Adipocyte (in vitro differentiated cells): Measurements from ENCODE around the gene NELFE.
"Not testable (repeated sequence)": the region's sequence is repeated elsewhere in the genome, so short reads cannot be mapped to it uniquely, and the experiment has no call there.

Experiments used
- DNase-seq: peaks from one replicate; pipeline ENCODE4 v3.0.0-alpha.2; 2015; ENCODE audit warnings: low read depth
- H3K27me3 ChIP-seq: replicated peaks from 2 replicates; pipeline ENCODE4 v1.7.0; 2013; ENCODE audit warnings: mild to moderate bottlenecking, low read length, moderate library complexity; ENCODE audit not compliant: control insufficient read depth, insufficient read depth
- H3K36me3 ChIP-seq: 2 replicates; pipeline ENCODE4 v1.7.0; 2013; ENCODE audit warnings: low read length, mild to moderate bottlenecking, moderate library complexity; ENCODE audit not compliant: control insufficient read depth, insufficient read depth, severe bottlenecking
- H3K4me1 ChIP-seq: 2 replicates; pipeline ENCODE4 v1.7.0; 2013; ENCODE audit warnings: mild to moderate bottlenecking, low read length, moderate library complexity; ENCODE audit not compliant: control insufficient read depth, insufficient read depth
- H3K4me3 ChIP-seq: 2 replicates; pipeline ENCODE4 v1.7.0; 2013; ENCODE audit warnings: mild to moderate bottlenecking, low read length, moderate library complexity
- H3K9ac ChIP-seq: 2 replicates; pipeline ENCODE4 v1.7.0; 2013; ENCODE audit warnings: mild to moderate bottlenecking, low read length, moderate library complexity
- H3K9me3 ChIP-seq: 2 replicates; pipeline ENCODE4 v1.7.0; 2013; ENCODE audit warnings: mild to moderate bottlenecking, low read length, moderate library complexity; ENCODE audit not compliant: control insufficient read depth

Gene NELFE

DNA sequence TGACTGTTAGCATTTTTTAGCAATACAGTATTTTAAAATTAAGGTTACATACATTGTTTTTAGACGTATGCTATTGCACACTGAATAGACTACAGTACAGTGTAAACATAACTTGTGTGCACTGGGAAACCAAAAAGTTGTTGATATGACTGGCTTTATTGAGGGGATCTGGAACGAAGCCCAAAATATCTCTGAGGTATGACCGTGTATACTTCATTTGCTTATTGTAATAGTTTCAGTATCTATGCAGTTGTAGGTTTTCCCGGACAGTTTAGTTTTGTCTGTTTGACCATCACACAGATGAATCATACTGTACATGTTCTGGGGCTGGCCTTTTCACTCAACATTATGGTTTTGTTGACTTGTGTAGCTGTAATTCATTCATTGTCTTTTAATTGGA, 50.0 kb downstream of the NELFE start:
- Histone ChIP-seq H3K9me3 (no peaks in the 10 kb centered on the region), H3K4me1 (peaks cover 34% of the 10 kb centered on the region), H3K4me3 (no peak overlapping the region), H3K36me3 (no peaks in the 10 kb centered on the region), H3K27me3 (no peaks in the 10 kb centered on the region), H3K9ac (no peak overlapping the region)
- DNase-seq = peak; percentile 41

DNA sequence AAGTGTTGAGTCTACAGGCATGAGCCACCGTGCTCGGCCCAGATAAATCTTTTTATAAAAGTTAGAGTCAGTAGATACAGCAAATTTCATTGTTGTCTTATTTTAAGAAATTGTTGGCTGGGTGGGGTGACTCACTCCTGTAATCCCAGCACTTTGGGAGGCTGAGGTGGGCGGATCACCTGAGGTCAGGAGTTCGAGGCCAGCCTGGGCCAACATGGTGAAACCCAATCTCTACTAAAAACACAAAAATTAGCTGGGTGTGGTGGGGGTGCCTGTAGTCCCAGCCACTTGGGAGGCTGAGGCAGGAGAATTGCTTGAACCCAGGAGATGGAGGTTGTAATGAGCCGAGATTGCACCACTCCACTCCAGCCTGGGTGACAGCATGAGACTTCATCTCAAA, 50.5 kb downstream of the NELFE start:
- not testable (repeated sequence) for DNase-seq, H3K4me3 ChIP-seq, H3K36me3 ChIP-seq, H3K9ac ChIP-seq, H3K27me3 ChIP-seq, H3K9me3 ChIP-seq
- H3K4me1 ChIP-seq = peaks cover 38% of the 10 kb centered on the region

DNA sequence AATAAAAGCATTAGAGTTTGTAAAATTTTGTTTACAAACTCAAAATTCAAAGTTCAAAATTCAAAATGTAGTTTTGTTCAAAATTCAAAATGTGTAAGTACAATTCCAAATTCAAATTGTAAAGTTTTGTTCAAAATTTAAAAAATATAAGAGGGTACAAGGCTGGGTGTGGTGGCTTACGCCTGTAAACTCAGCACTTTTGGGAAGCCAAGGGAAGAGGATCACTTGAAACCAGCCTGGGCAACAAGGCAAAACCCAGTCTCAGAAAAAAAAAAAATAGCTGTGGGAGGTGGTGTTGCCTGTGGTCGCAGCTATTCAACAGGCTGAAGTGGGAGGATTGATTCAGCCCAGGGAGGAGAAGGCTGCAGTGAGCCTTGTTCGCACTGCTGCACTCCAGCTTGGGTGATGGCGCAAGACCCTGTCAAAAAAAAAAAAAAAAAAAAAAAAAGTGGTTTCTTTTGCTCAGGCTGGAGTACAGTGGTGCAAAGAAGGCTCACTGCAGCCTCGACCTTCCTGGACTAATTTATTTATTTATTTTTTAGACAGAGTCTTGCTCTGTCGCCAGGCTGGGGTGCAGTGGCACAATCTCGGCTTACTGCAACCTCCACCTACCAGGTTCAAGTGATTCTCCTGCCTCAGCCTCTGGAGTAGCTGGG, 51.5 kb downstream of the NELFE start:
- peaks cover 47% of the 10 kb centered on the region for H3K4me1 ChIP-seq
- no peaks in the 10 kb centered on the region for H3K27me3 ChIP-seq
- H3K9me3 ChIP-seq = no peaks in the 10 kb centered on the region
- no peaks in the 10 kb centered on the region for H3K36me3 ChIP-seq
- DNase-seq = peak; percentile 67
- H3K9ac ChIP-seq = peak overlapping the region; percentile 67
- H3K4me3 ChIP-seq = no peak overlapping the region

DNA sequence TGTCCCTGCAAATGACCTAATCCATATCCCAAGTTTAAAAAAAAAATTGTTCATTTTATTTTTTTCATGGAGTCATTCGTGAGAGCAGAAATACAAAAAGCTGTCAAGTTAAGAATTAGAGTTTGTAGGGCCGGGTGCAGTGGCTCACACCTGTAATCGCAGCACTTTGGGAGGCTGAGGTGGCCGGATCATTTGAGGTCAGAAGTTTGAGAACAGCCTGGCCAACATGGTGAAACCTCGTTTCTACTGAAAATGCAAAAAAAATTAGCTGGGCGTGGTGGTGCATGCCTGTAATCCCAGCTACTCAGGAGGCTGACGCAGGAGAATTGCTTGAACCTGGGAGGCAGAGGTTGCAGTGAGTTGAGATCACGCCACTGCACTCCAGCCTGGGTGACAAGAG, 52.0 kb downstream of the NELFE start:
- H3K36me3 ChIP-seq, H3K9me3 ChIP-seq, H3K4me3 ChIP-seq, H3K9ac ChIP-seq, DNase-seq, H3K27me3 ChIP-seq: not testable (repeated sequence)
- peaks cover 43% of the 10 kb centered on the region for H3K4me1 ChIP-seq

DNA sequence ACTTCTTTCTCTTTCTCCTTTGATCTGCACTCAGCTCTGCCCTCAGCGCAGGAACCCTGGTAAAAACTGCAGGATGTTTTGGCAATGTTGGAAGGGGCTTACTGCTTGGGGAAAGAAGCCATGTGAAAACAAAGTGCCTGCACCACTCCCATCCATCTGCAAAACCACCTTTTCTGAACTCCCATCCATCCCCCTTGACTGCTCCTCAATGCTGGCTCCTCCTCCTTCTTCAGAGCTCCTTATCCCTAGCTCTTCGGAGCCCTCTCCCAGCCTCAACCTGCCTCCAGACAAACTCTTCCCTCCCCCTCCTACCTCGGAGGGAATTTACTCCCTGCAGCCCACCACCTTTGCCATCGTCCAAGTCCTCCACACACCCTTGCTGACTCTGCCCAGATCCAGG, 52.6 kb downstream of the NELFE start:
- H3K36me3 ChIP-seq = no peaks in the 10 kb centered on the region
- H3K4me1 ChIP-seq = peaks cover 42% of the 10 kb centered on the region
- H3K9ac ChIP-seq = no peak overlapping the region
- DNase-seq = no peak
- H3K9me3 ChIP-seq = no peaks in the 10 kb centered on the region
- no peaks in the 10 kb centered on the region for H3K27me3 ChIP-seq
- H3K4me3 ChIP-seq = no peak overlapping the region

DNA sequence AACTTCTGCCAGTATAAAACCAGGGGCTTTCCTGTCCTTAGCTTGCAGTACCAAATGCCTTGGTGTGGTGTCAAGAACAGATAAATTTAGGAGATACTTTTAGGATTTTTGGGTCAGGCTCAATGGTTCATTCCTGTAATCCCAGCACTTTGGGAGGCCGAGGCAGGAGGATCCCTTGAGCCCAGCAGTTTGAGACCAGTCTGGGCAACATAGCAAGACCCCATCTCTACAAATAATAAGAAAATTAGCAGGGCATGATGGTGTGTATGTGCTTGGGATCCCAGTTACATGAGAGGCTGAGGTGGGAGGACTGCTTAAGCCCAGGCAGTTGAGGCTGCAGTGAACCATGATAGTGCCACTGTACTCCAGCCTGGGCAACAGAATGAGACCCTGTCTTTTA, 53.7 kb downstream of the NELFE start:
- H3K9ac ChIP-seq = no peak overlapping the region
- no peaks in the 10 kb centered on the region for H3K27me3 ChIP-seq
- no peaks in the 10 kb centered on the region for H3K36me3 ChIP-seq
- peaks cover 39% of the 10 kb centered on the region for H3K4me1 ChIP-seq
- DNase-seq = no peak
- no peaks in the 10 kb centered on the region for H3K9me3 ChIP-seq
- no peak overlapping the region for H3K4me3 ChIP-seq

DNA sequence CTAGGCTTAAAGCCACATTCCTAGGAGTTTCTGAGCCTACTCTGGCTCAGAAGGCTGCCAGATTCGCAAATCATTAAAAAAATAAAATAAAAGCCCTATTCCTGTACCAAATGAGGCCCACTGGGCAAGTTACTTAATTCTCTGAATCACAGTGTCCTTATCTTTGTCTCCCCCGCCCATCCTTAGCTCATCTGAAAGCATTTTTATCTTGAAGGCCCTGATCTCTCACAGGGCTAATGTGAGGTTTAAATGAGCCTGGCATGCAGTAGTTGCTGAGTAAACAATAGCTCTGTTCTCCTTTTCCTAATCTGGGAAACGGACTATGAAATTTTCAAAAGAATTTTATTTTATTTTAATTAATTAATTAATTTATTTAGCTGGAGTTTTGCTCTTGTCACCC, 54.8 kb downstream of the NELFE start:
- Histone ChIP-seq H3K36me3 (no peaks in the 10 kb centered on the region), H3K9me3 (no peaks in the 10 kb centered on the region), H3K4me1 (peaks cover 38% of the 10 kb centered on the region), H3K27me3 (no peaks in the 10 kb centered on the region), H3K4me3 (no peak overlapping the region), H3K9ac (peak overlapping the region; percentile 34)
- DNase-seq = no peak
